Tibial nerve (tissue), 4 donors: ENCODE results near the gene BMP7. TPM values are rescaled to one million over a fixed set of nuclear protein-coding genes. Genes with fewer than 3 reads are reported as not detected.
A peak's percentile ranks its signal among the peaks of the same experiment; 100 is the strongest.

ENCODE experiments used
- DNase-seq, 2 donors: peaks; one replicate each; pipeline ENCODE4 v3.0.0-alpha.2; 2019; ENCODE audit warnings: low spot score in 2 of 2
- H3K27ac ChIP-seq, 4 donors: fragments of 200-600 bp; sonication (generic) in 3 of 4; one replicate each; pipeline ENCODE4 v1.5.1; 2017 to 2019; ENCODE audit warnings: mild to moderate bottlenecking in 1 of 4
- H3K27me3 ChIP-seq, 2 donors: fragments of 200-600 bp; sonication (generic) in 1 of 2; one replicate each; pipeline versions ENCODE4 v1.5.1 to v1.6.0; 2017 to 2019
- H3K36me3 ChIP-seq, 3 donors: fragments of 200-600 bp; sonication (generic); one replicate each; pipeline ENCODE4 v1.5.1; 2018 to 2019
- H3K4me1 ChIP-seq, 4 donors: fragments of 200-600 bp; sonication (generic) in 3 of 4; one replicate each; pipeline ENCODE4 v1.5.1; 2017 to 2019
- H3K4me3 ChIP-seq, 4 donors: fragments of 200-600 bp; sonication (generic) in 3 of 4; one replicate each; pipeline ENCODE4 v1.5.1; 2017 to 2019; ENCODE audit warnings: mild to moderate bottlenecking in 1 of 4, moderate library complexity in 1 of 4
- H3K9me3 ChIP-seq, 4 donors: fragments of 200-600 bp; sonication (generic) in 3 of 4; one replicate each; pipeline ENCODE4 v1.5.1; 2017 to 2019
- CTCF ChIP-seq, 5 experiments: fragments of 200-600 bp in 3 of 5; fragments of 450-650 bp in 2 of 5; sonication (generic) in 3 of 5; IDR thresholded peaks; one replicate each; pipeline ENCODE4 v1.5.1; 2016 to 2019; ENCODE audit warnings: antibody characterized with exemption in 5 of 5, mild to moderate bottlenecking in 3 of 5, moderate library complexity in 2 of 5
- EP300 ChIP-seq, 2 donors: sonication (generic); formaldehyde crosslinking; IDR thresholded peaks; one replicate each; pipeline ENCODE4 v1.6.1; 2017; ENCODE audit warnings: antibody characterized with exemption in 2 of 2, mild to moderate bottlenecking in 1 of 2
- POLR2A ChIP-seq, 2 donors: fragments of 450-650 bp; IDR thresholded peaks; one replicate each; pipeline ENCODE4 v1.6.1; 2017; ENCODE audit warnings: antibody characterized with exemption in 2 of 2, mild to moderate bottlenecking in 2 of 2, moderate library complexity in 2 of 2
- WGBS, 2 donors: methylation state at CpG; one replicate each; pipeline ENCODE4 v1.1.5; 2018; 5-methylcytosine and 5-hydroxymethylcytosine counted together
- total RNA-seq, 4 donors: library from RNA; depleted of rRNA; stranded (reverse); fragments of >200 nt; gene quantifications; one replicate each; pipeline ENCODE4 v1.1.0, GENCODE V29; 2016

Gene BMP7
- total RNA-seq, 4 donors from 2014 or later, result 11.7 to 14.2 (median 13.4) TPM

DNA sequence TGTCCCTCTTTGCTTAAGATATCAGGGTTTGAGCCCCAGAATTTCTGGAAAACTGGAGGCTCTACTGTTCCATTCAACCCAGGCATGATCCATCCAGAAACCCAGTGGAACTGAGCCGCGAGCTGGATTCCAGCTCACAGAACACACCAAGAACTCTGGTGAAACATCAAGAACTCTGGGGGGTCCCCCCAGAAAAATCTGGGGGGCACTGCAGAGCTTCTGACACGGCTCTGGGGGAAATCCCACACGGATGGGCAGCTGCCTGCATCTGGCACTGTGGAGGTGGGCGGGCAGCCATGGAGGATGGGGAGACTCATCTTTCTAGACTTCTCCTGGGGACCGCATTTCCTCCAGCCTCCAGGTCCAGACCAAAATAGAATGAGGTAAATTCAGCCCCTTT lies 51.0 kb downstream of the BMP7 start:
- no peak for TF ChIP-seq CTCF (IDR thresholded peaks at IDR 0.05)
- no peak for TF ChIP-seq EP300 (IDR thresholded peaks at IDR 0.05)
- TF ChIP-seq POLR2A (IDR thresholded peaks at IDR 0.05), result no peak
- Histone ChIP-seq H3K36me3 (no peaks in the 10 kb centered on the region), H3K4me3 (no peak overlapping the region), H3K4me1 (peaks cover 0 to 25% (median 12%) of the 10 kb centered on the region in 4 donors), H3K27me3 (no peaks in the 10 kb centered on the region), H3K9me3 (no peaks in the 10 kb centered on the region), H3K27ac (no peak overlapping the region)
- no peak for DNase-seq
- 84 to 91% methylated on average over 6 of the region's 6 CpGs for WGBS, 2 donors

DNA sequence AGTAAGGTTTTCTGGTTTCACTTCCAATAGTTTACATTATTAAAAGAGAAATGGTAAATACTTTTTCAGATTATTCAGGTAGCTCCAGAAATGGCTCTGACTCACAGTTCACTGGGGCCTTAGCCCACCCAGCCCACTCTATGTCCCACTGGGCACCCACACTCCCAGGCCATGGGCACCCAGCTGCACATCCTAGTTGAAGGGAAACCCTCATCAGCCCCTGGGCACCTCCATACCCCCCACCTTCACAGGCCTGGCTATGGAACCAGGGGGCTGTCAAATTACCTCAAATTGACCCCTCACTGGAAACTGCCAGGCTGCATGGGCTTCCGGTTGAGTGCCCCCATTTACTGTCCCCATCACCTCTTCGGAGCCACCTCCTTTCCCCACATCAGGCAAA lies 51.5 kb downstream of the BMP7 start:
- Histone ChIP-seq H3K27me3 (no peaks in the 10 kb centered on the region), H3K36me3 (no peaks in the 10 kb centered on the region), H3K4me1 (peaks cover 0 to 25% (median 12%) of the 10 kb centered on the region in 4 donors), H3K4me3 (no peak overlapping the region), H3K9me3 (no peaks in the 10 kb centered on the region), H3K27ac (no peak overlapping the region)
- WGBS, 2 donors, result 100% methylated on average over 2 of the region's 2 CpGs
- DNase-seq, result no peak
- TF ChIP-seq POLR2A (IDR thresholded peaks at IDR 0.05), result no peak
- no peak for TF ChIP-seq EP300 (IDR thresholded peaks at IDR 0.05)
- TF ChIP-seq CTCF (IDR thresholded peaks at IDR 0.05), result no peak

- H3K4me3 ChIP-seq, result no peak overlapping the region
- H3K27ac ChIP-seq, result no peak overlapping the region
- DNase-seq, result no peak
- TF ChIP-seq POLR2A (IDR thresholded peaks at IDR 0.05) (no peak), CTCF (IDR thresholded peaks at IDR 0.05) (no peak), EP300 (IDR thresholded peaks at IDR 0.05) (no peak)
- 94 to 95% methylated on average over 8 of the region's 8 CpGs for WGBS, 2 donors
- no peaks in the 10 kb centered on the region for H3K36me3 ChIP-seq
- peaks cover 0 to 25% (median 12%) of the 10 kb centered on the region in 4 donors for H3K4me1 ChIP-seq
- no peaks in the 10 kb centered on the region for H3K27me3 ChIP-seq
- no peaks in the 10 kb centered on the region for H3K9me3 ChIP-seq
Measured at GRCh38 chr20:57214427-57214826, 52.0 kb downstream of the BMP7 start.

DNA sequence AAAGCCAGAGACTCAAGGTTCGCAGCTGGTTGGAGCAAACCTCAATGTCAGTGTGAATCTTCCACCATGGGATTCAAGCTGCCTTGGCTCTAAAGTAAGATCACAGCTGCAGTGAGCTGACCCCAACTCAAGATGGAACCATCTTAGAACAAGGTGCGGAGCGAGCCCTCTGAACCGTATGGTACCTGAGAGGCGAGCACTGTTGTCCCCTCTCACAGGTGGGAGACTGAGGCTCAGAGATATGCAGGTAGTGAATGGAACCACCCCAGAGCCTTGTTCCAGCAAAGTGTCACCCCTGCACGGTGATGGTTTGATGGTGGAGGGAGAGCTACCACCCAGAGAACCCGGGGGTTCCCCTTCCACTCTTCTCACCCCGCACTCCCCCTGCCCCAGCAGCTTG lies 52.5 kb downstream of the BMP7 start:
- H3K36me3 ChIP-seq, result no peaks in the 10 kb centered on the region
- H3K27ac ChIP-seq, result no peak overlapping the region
- WGBS, 2 donors, result 91 to 92% methylated on average over 8 of the region's 8 CpGs
- TF ChIP-seq EP300 (IDR thresholded peaks at IDR 0.05) (no peak), POLR2A (IDR thresholded peaks at IDR 0.05) (no peak), CTCF (IDR thresholded peaks at IDR 0.05) (no peak)
- no peaks in the 10 kb centered on the region for H3K27me3 ChIP-seq
- peaks cover 0 to 25% (median 12%) of the 10 kb centered on the region in 4 donors for H3K4me1 ChIP-seq
- no peak for DNase-seq
- H3K4me3 ChIP-seq, result no peak overlapping the region
- H3K9me3 ChIP-seq, result no peaks in the 10 kb centered on the region

- Histone ChIP-seq H3K9me3 (no peaks in the 10 kb centered on the region), H3K4me3 (no peak overlapping the region), H3K27me3 (no peaks in the 10 kb centered on the region), H3K27ac (peak overlapping the region in 1 of 4 donors; percentile 70), H3K36me3 (no peaks in the 10 kb centered on the region), H3K4me1 (peaks cover 0 to 25% (median 12%) of the 10 kb centered on the region in 4 donors)
- TF ChIP-seq POLR2A (IDR thresholded peaks at IDR 0.05) (no peak), CTCF (IDR thresholded peaks at IDR 0.05) (no peak), EP300 (IDR thresholded peaks at IDR 0.05) (no peak)
- no peak for DNase-seq
- WGBS, 2 donors, result 94 to 96% methylated on average over 6 of the region's 6 CpGs
Measured at GRCh38 chr20:57213291-57213690, 53.1 kb downstream of the BMP7 start.
